Natural killer cell (primary cell): Measurements from ENCODE around the gene ANP32A. TPM values are rescaled to one million over a fixed set of nuclear protein-coding genes. Genes with fewer than 3 reads are reported as not detected.
A peak's percentile ranks its signal among the peaks of the same experiment; 100 is the strongest.
"Not testable (repeated sequence)": the region's sequence is repeated elsewhere in the genome, so short reads cannot be mapped to it uniquely, and the experiment has no call there.

Source experiments
- ATAC-seq, 3 donors: fragments of 150-1000 bp in 2 of 3; fragments of 200-7000 bp in 1 of 3; cut with Tn5 transposase; 1 replicate in 1 of 3; 2 replicates in 2 of 3; pipeline ENCODE4 v1.10.0; 2021; ENCODE audit warnings: mild to moderate bottlenecking in 2 of 3, moderate library complexity in 2 of 3
- DNase-seq, 2 donors: peaks; one replicate each; pipeline versions ENCODE4 v3.0.0 to v3.0.0-alpha.2; 2013 to 2021; ENCODE audit warnings: mixed read lengths in 1 of 2
- H3K27ac ChIP-seq: one replicate; pipeline ENCODE4 v1.5.1; 2013; ENCODE audit warnings: mild to moderate bottlenecking, low read length
- H3K27me3 ChIP-seq: one replicate; pipeline ENCODE4 v1.6.1; 2013; ENCODE audit warnings: low read length; ENCODE audit not compliant: control insufficient read depth, insufficient read depth
- H3K36me3 ChIP-seq: one replicate; pipeline ENCODE4 v1.6.1; 2013; ENCODE audit warnings: low read length; ENCODE audit not compliant: control insufficient read depth, insufficient read depth
- H3K4me1 ChIP-seq: one replicate; pipeline ENCODE4 v1.6.1; 2013; ENCODE audit warnings: low read length; ENCODE audit not compliant: control insufficient read depth, insufficient read depth
- H3K4me3 ChIP-seq: one replicate; pipeline ENCODE4 v1.5.1; 2013; ENCODE audit warnings: low read length
- H3K9me3 ChIP-seq: one replicate; pipeline ENCODE4 v1.6.1; 2013; ENCODE audit warnings: low read length; ENCODE audit not compliant: control insufficient read depth, insufficient read depth
- H3K27ac Mint-ChIP-seq, 2 donors: one replicate each; pipeline ENCODE4 v1.8.0; 2022; ENCODE audit warnings: mild to moderate bottlenecking in 2 of 2, mixed read lengths in 2 of 2, moderate library complexity in 1 of 2
- H3K27me3 Mint-ChIP-seq, 2 donors: one replicate each; pipeline ENCODE4 v1.8.0; 2022; ENCODE audit warnings: low read depth in 2 of 2, mixed read lengths in 2 of 2
- H3K36me3 Mint-ChIP-seq: one replicate; pipeline ENCODE4 v1.8.0; 2022; ENCODE audit warnings: mixed read lengths
- H3K4me1 Mint-ChIP-seq, 2 donors: one replicate each; pipeline ENCODE4 v1.8.0; 2022; ENCODE audit warnings: mixed read lengths in 2 of 2
- H3K4me3 Mint-ChIP-seq: one replicate; pipeline ENCODE4 v1.8.0; 2022; ENCODE audit warnings: mild to moderate bottlenecking, moderate library complexity, mixed read lengths
- H3K9me3 Mint-ChIP-seq, 2 donors: one replicate each; pipeline ENCODE4 v1.8.0; 2022; ENCODE audit warnings: mixed read lengths in 2 of 2
- CTCF ChIP-seq: fragments of 200-600 bp; IDR thresholded peaks from one replicate; pipeline ENCODE4 v1.8.0; 2022; ENCODE audit warnings: antibody characterized with exemption
- whole genome bisulfite sequencing: methylation state at CpG from one replicate; pipeline ENCODE4 v1.1.7; 2013; ENCODE audit warnings: missing lambda C conversion rate; ENCODE audit not compliant: insufficient coverage; 5-methylcytosine and 5-hydroxymethylcytosine counted together
- intact Hi-C: fragments of 100-400 bp; cut with micrococcal nuclease; formaldehyde crosslinking; loops from one replicate; pipeline ENCODE4 v1.14.2; 2022
- total RNA-seq, 4 donors: library from RNA; stranded (reverse); fragments of 120-200 nt in 1 of 4; gene quantifications; one replicate each; pipeline versions ENCODE4 v1.2.3 to v1.2.4, GENCODE V29; 2013 to 2022

Gene ANP32A
- total RNA-seq, result 100 to 1,000 TPM; 133 to 150 (median 148) TPM
- total RNA-seq (2013), result 98.0 TPM

GRCh38 chr15:68820295-68821189 is at the start of gene ANP32A:
Gene ANP32A, minus strand, starts transcription at chr15:68820895. Its CDS starts 144 bp downstream, at chr15:68820751.
- peak within 1 kb of the TSS; percentile 85 for H3K27ac ChIP-seq
- Mint-ChIP-seq H3K4me1 (peaks cover 40 to 43% of the 10 kb centered on the region in 2 donors), H3K27me3 (no peaks in the 10 kb centered on the region), H3K9me3 (no peaks in the 10 kb centered on the region), H3K36me3 (no peaks in the 10 kb centered on the region), H3K27ac (peak within 1 kb of the TSS; percentile 97 to 99), H3K4me3 (peak within 1 kb of the TSS; percentile 100)
- no peak for TF ChIP-seq CTCF
- peaks cover 21% of the 10 kb centered on the region for H3K4me1 ChIP-seq
- H3K36me3 ChIP-seq, result no peaks in the 10 kb centered on the region
- H3K27me3 ChIP-seq, result no peaks in the 10 kb centered on the region
- DNase-seq, result peak; percentile 96 to 98
- WGBS, result under 1% methylated on average over 80 of the region's 81 CpGs
- intact Hi-C loops, result loop anchor here (1.0 kb wide), 1 partner anchor 29 kb away; no protein-coding TSS in a partner anchor
- H3K9me3 ChIP-seq, result no peaks in the 10 kb centered on the region
- peak; percentile 64 to 88 (median 80) for ATAC-seq
- peak within 1 kb of the TSS; percentile 99 for H3K4me3 ChIP-seq

GRCh38 chr15:68868296-68868695 is 47.6 kb upstream of the ANP32A start:
- no peak overlapping the region for H3K4me3 ChIP-seq
- H3K36me3 Mint-ChIP-seq, result no peaks in the 10 kb centered on the region
- intact Hi-C loops, result no loop called here
- DNase-seq (no peak), ATAC-seq (no peak)
- H3K27ac ChIP-seq, result no peak overlapping the region
- H3K27ac Mint-ChIP-seq, result no peak overlapping the region
- no peaks in the 10 kb centered on the region for H3K36me3 ChIP-seq
- no peaks in the 10 kb centered on the region for H3K4me1 ChIP-seq
- H3K27me3 ChIP-seq, result peaks cover 2% of the 10 kb centered on the region
- no peaks in the 10 kb centered on the region for H3K9me3 Mint-ChIP-seq
- no peak overlapping the region for H3K4me3 Mint-ChIP-seq
- no peaks in the 10 kb centered on the region for H3K9me3 ChIP-seq
- peaks cover 0 to 21% of the 10 kb centered on the region in 2 donors for H3K27me3 Mint-ChIP-seq
- no peak for TF ChIP-seq CTCF
- no peaks in the 10 kb centered on the region for H3K4me1 Mint-ChIP-seq
- 95% methylated on average over 2 of the region's 2 CpGs for WGBS

GRCh38 chr15:68862415-68862814 is 41.7 kb upstream of the ANP32A start:
- DNase-seq, result no peak
- H3K4me3 Mint-ChIP-seq, result no peak overlapping the region
- peaks cover under 1 to 5% of the 10 kb centered on the region in 2 donors for H3K9me3 Mint-ChIP-seq

GRCh38 chr15:68858666-68859065 is 38.0 kb upstream of the ANP32A start:
- not testable (repeated sequence) for H3K27ac ChIP-seq, H3K27ac Mint-ChIP-seq

More at GRCh38 chr15:68862415-68862814, 41.7 kb upstream of the ANP32A start:
- no peak overlapping the region for H3K4me3 ChIP-seq
- no peak for ATAC-seq
- intact Hi-C loops, result no loop called here
- H3K27me3 Mint-ChIP-seq, result peaks cover 5 to 18% of the 10 kb centered on the region in 2 donors
- no peaks in the 10 kb centered on the region for H3K4me1 Mint-ChIP-seq
- H3K27ac Mint-ChIP-seq, result no peak overlapping the region
- no peaks in the 10 kb centered on the region for H3K4me1 ChIP-seq
- peaks cover 4% of the 10 kb centered on the region for H3K27me3 ChIP-seq
- peaks cover 9% of the 10 kb centered on the region for H3K36me3 Mint-ChIP-seq
- H3K9me3 ChIP-seq, result peaks cover 4% of the 10 kb centered on the region
- no peak for TF ChIP-seq CTCF
- no peaks in the 10 kb centered on the region for H3K36me3 ChIP-seq
- no peak overlapping the region for H3K27ac ChIP-seq

GRCh38 chr15:68857443-68857842 is 36.7 kb upstream of the ANP32A start:
- H3K27ac ChIP-seq, H3K4me1 Mint-ChIP-seq, H3K9me3 Mint-ChIP-seq, ATAC-seq, H3K4me3 Mint-ChIP-seq, DNase-seq, H3K27ac Mint-ChIP-seq, intact Hi-C loops, H3K9me3 ChIP-seq, H3K36me3 ChIP-seq, H3K27me3 ChIP-seq, H3K4me1 ChIP-seq, H3K4me3 ChIP-seq: not testable (repeated sequence)
- WGBS, result 95% methylated on average over 4 of the region's 5 CpGs
- Mint-ChIP-seq H3K27me3 (peaks cover 16 to 47% of the 10 kb centered on the region in 2 donors), H3K36me3 (peaks cover 18% of the 10 kb centered on the region)

More at GRCh38 chr15:68858666-68859065, 38.0 kb upstream of the ANP32A start:
- H3K9me3 ChIP-seq, DNase-seq, H3K27me3 ChIP-seq, H3K4me1 Mint-ChIP-seq, H3K4me3 Mint-ChIP-seq, intact Hi-C loops, H3K36me3 ChIP-seq, H3K4me1 ChIP-seq, H3K9me3 Mint-ChIP-seq, ATAC-seq, H3K4me3 ChIP-seq: not testable (repeated sequence)
- no CpG with 5 or more reads among the region's 4 CpGs for WGBS
- peaks cover 12 to 43% of the 10 kb centered on the region in 2 donors for H3K27me3 Mint-ChIP-seq
- peaks cover 18% of the 10 kb centered on the region for H3K36me3 Mint-ChIP-seq
